GM06990 (cell line): ENCODE data around the gene COL5A3.

Experiments
- DNase-seq: peaks from one replicate; pipeline ENCODE4 v3.0.0-alpha.2; 2011; ENCODE audit not compliant: insufficient read length; ENCODE audit errors: extremely low read depth
- H3K27me3 ChIP-seq: replicated peaks from 2 replicates; pipeline ENCODE4 v1.6.0; 2011; ENCODE audit warnings: low read length; ENCODE audit not compliant: control insufficient read depth, insufficient read depth
- H3K36me3 ChIP-seq: 2 replicates; pipeline ENCODE4 v1.5.1; 2011; ENCODE audit warnings: low read length; ENCODE audit not compliant: control insufficient read depth, insufficient read depth
- H3K4me3 ChIP-seq: replicated peaks from 2 replicates; pipeline ENCODE4 v1.5.1; 2011; ENCODE audit warnings: low read depth, mild to moderate bottlenecking, control low read depth, low read length
- CTCF ChIP-seq: IDR thresholded peaks from 2 replicates; pipeline ENCODE4 v1.5.1; 2011; ENCODE audit warnings: low read length, control low read depth, mild to moderate bottlenecking, inconsistent platforms; ENCODE audit not compliant: insufficient read depth, poor library complexity, severe bottlenecking

The COL5A3 gene

DNA sequence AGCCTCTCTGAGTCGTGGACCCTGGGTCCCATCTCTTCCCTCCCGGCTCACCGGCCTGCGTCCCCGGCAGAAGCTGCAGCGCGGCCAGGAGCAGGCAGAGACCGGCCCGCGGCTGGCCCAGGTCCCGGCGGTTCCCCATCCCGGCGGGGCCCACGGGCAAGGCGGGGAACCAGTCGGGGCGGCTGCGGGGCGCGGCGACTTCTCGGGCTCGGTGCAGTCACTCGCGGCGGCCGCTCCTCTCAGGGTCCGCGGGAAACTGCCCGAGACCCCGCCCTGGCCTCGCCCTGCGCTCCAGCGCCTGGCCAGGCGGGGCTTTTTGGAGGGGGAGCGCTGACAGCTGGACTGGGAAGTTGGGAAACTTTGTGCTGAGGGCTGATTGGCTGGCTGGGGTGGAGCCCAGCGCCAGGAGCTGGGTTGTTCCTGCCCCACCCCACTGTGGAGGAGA is at the start of gene COL5A3:
Gene COL5A3 (minus strand): TSS at position 258 of the 445 bp plus-strand sequence. CDS start 119 bp downstream, at position 139.
- TF ChIP-seq CTCF, result no peak
- no peak for DNase-seq
- Histone ChIP-seq H3K4me3 (no peak within 1 kb of the TSS), H3K27me3 (peaks cover 5% of the 10 kb centered on the region), H3K36me3 (no peaks in the 10 kb centered on the region)

GRCh38 chr19:10052602-10053360 is 42.5 kb upstream of the COL5A3 start:
- Histone ChIP-seq H3K4me3 (no peak overlapping the region), H3K36me3 (no peaks in the 10 kb centered on the region), H3K27me3 (no peaks in the 10 kb centered on the region)
- no peak for TF ChIP-seq CTCF
- no peak for DNase-seq

- Histone ChIP-seq H3K36me3 (no peaks in the 10 kb centered on the region), H3K27me3 (no peaks in the 10 kb centered on the region), H3K4me3 (no peak overlapping the region)
- no peak for DNase-seq
- no peak for TF ChIP-seq CTCF
Measured at GRCh38 chr19:10049626-10050025, 39.3 kb upstream of the COL5A3 start.

GRCh38 chr19:10045371-10045770 is 35.1 kb upstream of the COL5A3 start:
- TF ChIP-seq CTCF, result no peak
- Histone ChIP-seq H3K36me3 (no peaks in the 10 kb centered on the region), H3K4me3 (no peak overlapping the region), H3K27me3 (no peaks in the 10 kb centered on the region)
- no peak for DNase-seq

- Histone ChIP-seq H3K4me3 (no peak overlapping the region), H3K27me3 (no peaks in the 10 kb centered on the region), H3K36me3 (no peaks in the 10 kb centered on the region)
- TF ChIP-seq CTCF, result no peak
- DNase-seq, result no peak
Measured at GRCh38 chr19:10044390-10044789, 34.1 kb upstream of the COL5A3 start.
